Ovary (tissue), 9 donors: ENCODE results near the gene RNF111. TPM values are rescaled to one million over a fixed set of nuclear protein-coding genes. Genes with fewer than 3 reads are reported as not detected.
"Not testable (repeated sequence)": the region's sequence is repeated elsewhere in the genome, so short reads cannot be mapped to it uniquely, and the experiment has no call there.

Source experiments
- DNase-seq, 5 donors: peaks; one replicate each; pipeline ENCODE4 v3.0.0-alpha.2; 2019 to 2020
- H3K27ac ChIP-seq, 2 donors: fragments of 200-600 bp; one replicate each; pipeline versions ENCODE4 v1.5.1 to v1.8.0; 2019 to 2022
- H3K27me3 ChIP-seq: fragments of 200-600 bp; one replicate; pipeline ENCODE4 v1.8.0; 2022
- H3K36me3 ChIP-seq: fragments of 200-600 bp; sonication (generic); one replicate; pipeline ENCODE4 v1.5.1; 2019
- H3K4me1 ChIP-seq: one replicate; pipeline ENCODE4 v1.8.1; 2013; ENCODE audit warnings: mild to moderate bottlenecking, moderate library complexity; ENCODE audit not compliant: insufficient read depth
- H3K4me3 ChIP-seq: fragments of 200-600 bp; sonication (generic); one replicate; pipeline ENCODE4 v1.5.1; 2017
- H3K9me3 ChIP-seq, 2 donors: fragments of 200-600 bp in 1 of 2; sonication (generic) in 1 of 2; one replicate each; pipeline versions ENCODE4 v1.5.1 to v1.8.1; 2013 to 2019; ENCODE audit warnings: mild to moderate bottlenecking in 1 of 2, moderate library complexity in 1 of 2
- EP300 ChIP-seq: sonication (generic); formaldehyde crosslinking; IDR thresholded peaks from one replicate; pipeline ENCODE4 v1.6.1; 2017; ENCODE audit warnings: antibody characterized with exemption
- POLR2A ChIP-seq: fragments of 450-650 bp; IDR thresholded peaks from one replicate; pipeline ENCODE4 v1.6.1; 2017; ENCODE audit warnings: antibody characterized with exemption, mild to moderate bottlenecking, moderate library complexity
- WGBS, 3 donors: extraction: QIAGEN DNeasy Blood & Tissue Kit in 1 of 3; methylation state at CpG; one replicate each; pipeline versions ENCODE4 v1.1.5 to v1.1.7; 2013 to 2017; 5-methylcytosine and 5-hydroxymethylcytosine counted together
- intact Hi-C, 4 donors: fragments of 100-400 bp; cut with DNase I; formaldehyde crosslinking; loops; one replicate each; pipeline versions ENCODE4 v1.11.0 to v1.15.1; 2022 to 2023
- polyA plus RNA-seq, 2 donors: library from polyadenylated mRNA; stranded (reverse); fragments of 200-250 nt in 1 of 2; fragments of 350-450 nt in 1 of 2; fragmentation: Illumina TruSeq in 1 of 2; extraction: RNeasy Lipid Tissue Mini Kit (QIAGEN cat#74804) in 1 of 2; gene quantifications; one replicate each; pipeline ENCODE4 v1.2.3, GENCODE V29; 2013 to 2014
- total RNA-seq, 7 donors: library from RNA; depleted of rRNA in 2 of 7; stranded (reverse); fragments of >200 nt in 2 of 7; fragmentation: NEBNext Ultra II Directional in 3 of 7; extraction: Animal tissue kit (Norgen Biotek cat#: 25700) in 3 of 7; gene quantifications; one replicate each; pipeline versions ENCODE4 v1.1.0 to v1.2.4, GENCODE V29; 2016 to 2023
- TF ChIP-seq, protein P1 (sequence below), 3 donors: fragments of 450-650 bp in 2 of 3; fragments of 200-600 bp in 1 of 3; IDR thresholded peaks; one replicate each; pipeline versions ENCODE4 v1.5.1 to v1.8.0; 2016 to 2022; ENCODE audit warnings: antibody characterized with exemption in 3 of 3, mild to moderate bottlenecking in 1 of 3
- donor health status: DM: no; HTN: no; CAD: no; lungs with moderate emphysema.
- donor health status: DM: no; HTN: no; CAD: no.
- donor health status: Bipolar disorder and iron deficiency.
- donor health status: DM: yes; HTN: yes; CAD: no.
- donor health status: DM: no; HTN: no; CAD: no.
- donor health status: DM: yes; HTN: yes; CAD: no.

The RNF111 gene
- total and polyA plus RNA-seq, 9 donors: 10.1 to 47.5 (median 29.3) TPM

DNA sequence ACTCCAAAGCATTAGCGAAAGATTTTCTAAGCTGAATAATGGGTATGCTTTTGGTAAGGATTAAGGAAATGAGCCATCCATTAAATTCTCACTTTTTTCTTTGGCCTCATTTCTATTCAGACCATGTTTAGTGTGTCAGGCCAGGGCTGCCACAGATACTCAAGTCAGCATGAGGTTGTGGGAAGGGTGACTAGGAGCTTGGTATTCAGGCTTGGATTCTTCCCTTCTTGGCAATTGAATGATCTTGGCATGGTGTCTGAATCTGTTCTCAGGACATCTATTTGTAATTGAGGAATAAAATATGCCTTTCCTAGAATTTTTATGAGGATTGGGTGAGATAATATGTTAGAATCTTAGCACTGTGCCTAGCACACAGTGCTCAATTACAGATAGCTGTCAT, 128.7 kb downstream of the RNF111 start:
- intact Hi-C loops: no loop called here
- Histone ChIP-seq H3K27me3 (no peaks in the 10 kb centered on the region), H3K4me1 (no peaks in the 10 kb centered on the region), H3K36me3 (no peaks in the 10 kb centered on the region), H3K27ac (no peak overlapping the region), H3K9me3 (no peaks in the 10 kb centered on the region), H3K4me3 (no peak overlapping the region)
- TF ChIP-seq EP300: no peak
- TF ChIP-seq POLR2A: no peak
- TF ChIP-seq, protein P1, sequence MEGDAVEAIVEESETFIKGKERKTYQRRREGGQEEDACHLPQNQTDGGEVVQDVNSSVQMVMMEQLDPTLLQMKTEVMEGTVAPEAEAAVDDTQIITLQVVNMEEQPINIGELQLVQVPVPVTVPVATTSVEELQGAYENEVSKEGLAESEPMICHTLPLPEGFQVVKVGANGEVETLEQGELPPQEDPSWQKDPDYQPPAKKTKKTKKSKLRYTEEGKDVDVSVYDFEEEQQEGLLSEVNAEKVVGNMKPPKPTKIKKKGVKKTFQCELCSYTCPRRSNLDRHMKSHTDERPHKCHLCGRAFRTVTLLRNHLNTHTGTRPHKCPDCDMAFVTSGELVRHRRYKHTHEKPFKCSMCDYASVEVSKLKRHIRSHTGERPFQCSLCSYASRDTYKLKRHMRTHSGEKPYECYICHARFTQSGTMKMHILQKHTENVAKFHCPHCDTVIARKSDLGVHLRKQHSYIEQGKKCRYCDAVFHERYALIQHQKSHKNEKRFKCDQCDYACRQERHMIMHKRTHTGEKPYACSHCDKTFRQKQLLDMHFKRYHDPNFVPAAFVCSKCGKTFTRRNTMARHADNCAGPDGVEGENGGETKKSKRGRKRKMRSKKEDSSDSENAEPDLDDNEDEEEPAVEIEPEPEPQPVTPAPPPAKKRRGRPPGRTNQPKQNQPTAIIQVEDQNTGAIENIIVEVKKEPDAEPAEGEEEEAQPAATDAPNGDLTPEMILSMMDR (IDR thresholded peaks at IDR 0.05): no peak
- DNase-seq: no peak
- 94 to 100% (median 98%) methylated on average over 1 of the region's 1 CpG for WGBS, 3 donors

DNA sequence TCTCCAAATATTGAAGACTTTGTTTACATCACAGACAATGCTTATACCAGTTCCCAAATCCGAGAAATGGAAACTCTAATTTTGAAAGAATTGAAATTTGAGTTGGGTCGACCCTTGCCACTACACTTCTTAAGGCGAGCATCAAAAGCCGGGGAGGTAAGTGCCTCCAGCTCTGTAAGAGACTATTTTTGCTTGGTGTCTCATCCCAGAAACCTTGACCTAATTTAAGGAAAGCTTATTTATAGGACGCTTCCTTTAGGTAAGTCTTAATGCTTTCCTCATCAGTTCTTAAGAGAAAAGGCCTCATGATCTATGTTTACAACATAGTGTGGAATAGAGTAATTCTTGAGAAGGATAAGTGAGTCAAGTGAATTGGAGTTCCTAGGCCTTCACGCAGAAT, 129.3 kb downstream of the RNF111 start:
- intact Hi-C loops: no loop called here
- Histone ChIP-seq H3K36me3 (no peaks in the 10 kb centered on the region), H3K9me3 (no peaks in the 10 kb centered on the region), H3K27ac (no peak overlapping the region), H3K4me3 (no peak overlapping the region), H3K27me3 (no peaks in the 10 kb centered on the region), H3K4me1 (no peaks in the 10 kb centered on the region)
- 94 to 96% (median 94%) methylated on average over 6 of the region's 6 CpGs for WGBS, 3 donors
- TF ChIP-seq EP300 (no peak), POLR2A (no peak)
- TF ChIP-seq, protein P1 (IDR thresholded peaks at IDR 0.05): no peak
- no peak for DNase-seq

DNA sequence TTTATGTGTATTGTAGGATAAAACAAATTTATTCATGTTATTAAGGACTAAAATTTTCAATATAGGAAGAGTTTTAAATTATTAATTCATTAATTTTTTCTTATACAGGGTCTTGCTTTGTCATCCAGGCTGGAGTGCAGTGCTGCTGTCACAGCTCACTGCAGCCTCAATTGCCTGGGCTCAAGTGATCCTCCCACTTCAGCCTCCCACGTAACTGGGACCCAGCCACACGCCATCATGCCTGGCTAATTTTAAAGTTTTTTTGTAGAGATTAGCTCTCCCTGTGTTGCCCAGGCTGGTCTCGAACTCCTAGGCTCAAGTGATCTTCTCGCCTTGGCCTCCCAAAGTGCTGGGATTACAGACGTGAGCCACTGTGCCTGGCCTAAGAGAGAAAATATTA, 132.2 kb downstream of the RNF111 start:
- Histone ChIP-seq H3K4me1 (no peaks in the 10 kb centered on the region), H3K27me3 (no peaks in the 10 kb centered on the region), H3K9me3 (no peaks in the 10 kb centered on the region), H3K27ac (no peak overlapping the region), H3K4me3 (no peak overlapping the region), H3K36me3 (no peaks in the 10 kb centered on the region)
- DNase-seq: no peak
- TF ChIP-seq EP300 (no peak), POLR2A (no peak)
- TF ChIP-seq, protein P1 (IDR thresholded peaks at IDR 0.05): no peak
- 86 to 93% (median 87%) methylated on average over 5 of the region's 5 CpGs for WGBS, 3 donors
- intact Hi-C loops: no loop called here

DNA sequence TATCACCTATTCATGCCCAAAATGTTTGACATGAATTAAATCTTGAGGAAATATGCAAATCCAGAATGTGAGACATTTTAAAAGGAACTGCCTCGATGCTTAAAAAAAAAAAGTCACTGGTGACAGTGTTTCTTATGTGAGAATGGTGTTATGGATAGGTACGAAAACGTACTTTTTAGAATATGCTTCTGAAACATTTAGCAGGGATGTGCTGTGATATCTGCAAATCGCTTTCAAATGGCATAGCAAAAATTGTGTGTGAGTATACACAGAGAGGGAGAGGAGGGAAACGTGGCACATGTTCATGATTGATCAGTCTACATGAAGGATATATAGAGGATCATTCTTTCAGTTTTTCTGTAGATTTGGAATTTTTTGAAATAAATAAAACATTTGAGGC, 133.5 kb downstream of the RNF111 start:
- intact Hi-C loops: no loop called here
- 92 to 94% (median 93%) methylated on average over 5 of the region's 5 CpGs for WGBS, 3 donors
- TF ChIP-seq POLR2A (no peak), EP300 (no peak)
- TF ChIP-seq, protein P1 (IDR thresholded peaks at IDR 0.05): no peak
- Histone ChIP-seq H3K9me3 (no peaks in the 10 kb centered on the region), H3K27me3 (no peaks in the 10 kb centered on the region), H3K36me3 (no peaks in the 10 kb centered on the region), H3K4me3 (no peak overlapping the region), H3K4me1 (no peaks in the 10 kb centered on the region), H3K27ac (no peak overlapping the region)
- DNase-seq: no peak

DNA sequence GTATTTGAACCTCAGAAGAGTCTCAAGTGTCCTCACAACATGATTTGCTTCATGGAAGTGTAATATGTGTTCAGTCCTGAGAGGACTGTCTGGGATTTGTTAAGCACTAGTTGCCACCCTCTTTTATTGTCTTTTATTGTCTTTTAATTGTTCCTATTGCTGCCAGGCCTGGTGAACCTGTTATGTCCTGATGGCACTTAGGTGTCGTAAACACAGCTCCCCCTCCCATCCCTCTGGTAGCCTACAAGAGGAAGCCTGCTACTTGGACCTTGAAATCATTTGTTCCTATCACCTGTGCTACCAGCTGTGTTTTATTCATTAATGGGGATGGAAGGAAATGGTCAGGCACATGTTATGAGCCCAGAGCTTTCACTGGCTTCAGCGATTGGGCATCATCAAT, 136.8 kb downstream of the RNF111 start:
- Histone ChIP-seq H3K27ac (no peak overlapping the region), H3K4me3 (no peak overlapping the region), H3K27me3 (no peaks in the 10 kb centered on the region), H3K4me1 (no peaks in the 10 kb centered on the region), H3K9me3 (no peaks in the 10 kb centered on the region), H3K36me3 (no peaks in the 10 kb centered on the region)
- 96 to 98% (median 97%) methylated on average over 2 of the region's 2 CpGs for WGBS, 3 donors
- no peak for TF ChIP-seq POLR2A
- TF ChIP-seq, protein P1 (IDR thresholded peaks at IDR 0.05): no peak
- no peak for TF ChIP-seq EP300
- intact Hi-C loops: no loop called here
- DNase-seq: no peak

DNA sequence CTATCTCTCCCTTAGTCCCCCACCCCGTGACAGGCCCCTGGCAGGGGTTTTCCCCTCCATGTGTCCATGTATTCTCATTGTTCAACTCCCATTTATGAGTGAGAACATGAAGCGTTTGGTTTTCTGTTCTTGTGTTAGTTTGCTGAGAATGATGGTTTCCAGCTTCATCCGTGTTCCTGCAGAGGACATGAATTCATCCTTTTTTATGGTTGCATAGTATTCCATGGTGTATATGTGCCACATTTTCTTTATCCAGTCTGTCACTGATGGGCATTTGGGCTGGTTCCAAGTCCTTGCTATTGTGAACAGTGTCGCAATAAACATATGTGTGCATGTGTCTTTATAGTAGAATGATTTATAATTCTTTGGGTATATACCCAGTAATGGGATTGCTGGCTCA, 138.2 kb downstream of the RNF111 start:
- intact Hi-C loops, H3K27ac ChIP-seq, H3K27me3 ChIP-seq, H3K36me3 ChIP-seq, H3K4me3 ChIP-seq, H3K9me3 ChIP-seq, H3K4me1 ChIP-seq, DNase-seq: not testable (repeated sequence)
- WGBS, 3 donors: 97 to 99% (median 98%) methylated on average over 4 of the region's 4 CpGs

DNA sequence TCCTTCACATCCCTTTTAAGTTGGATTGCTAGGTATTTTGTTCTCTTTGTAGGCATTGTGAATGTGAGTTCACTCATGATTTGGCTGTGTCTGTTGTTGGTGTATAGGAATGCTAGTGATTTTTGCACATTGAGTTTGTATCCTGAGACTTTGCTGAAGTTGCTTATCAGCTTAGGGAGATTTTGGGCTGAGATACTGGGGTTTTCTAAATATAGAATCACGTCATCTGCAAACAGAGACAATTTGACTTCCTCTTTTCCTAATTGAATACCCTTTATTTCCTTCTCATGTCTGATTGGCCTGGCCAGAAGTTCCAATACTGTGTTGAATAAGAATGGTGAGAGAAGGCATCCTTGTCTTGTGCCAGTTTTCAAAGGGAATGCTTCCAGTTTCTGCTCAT, 139.8 kb downstream of the RNF111 start:
- H3K27ac ChIP-seq, H3K9me3 ChIP-seq, H3K4me3 ChIP-seq, H3K4me1 ChIP-seq, intact Hi-C loops, H3K27me3 ChIP-seq, DNase-seq, H3K36me3 ChIP-seq: not testable (repeated sequence)
- 94% methylated on average over 1 of the region's 1 CpG for WGBS, 3 donors
